Measurements from ENCODE around the gene TMEM130.
"Not testable (repeated sequence)": the region's sequence is repeated elsewhere in the genome, so short reads cannot be mapped to it uniquely, and the experiment has no call there.

The TMEM130 gene

DNA sequence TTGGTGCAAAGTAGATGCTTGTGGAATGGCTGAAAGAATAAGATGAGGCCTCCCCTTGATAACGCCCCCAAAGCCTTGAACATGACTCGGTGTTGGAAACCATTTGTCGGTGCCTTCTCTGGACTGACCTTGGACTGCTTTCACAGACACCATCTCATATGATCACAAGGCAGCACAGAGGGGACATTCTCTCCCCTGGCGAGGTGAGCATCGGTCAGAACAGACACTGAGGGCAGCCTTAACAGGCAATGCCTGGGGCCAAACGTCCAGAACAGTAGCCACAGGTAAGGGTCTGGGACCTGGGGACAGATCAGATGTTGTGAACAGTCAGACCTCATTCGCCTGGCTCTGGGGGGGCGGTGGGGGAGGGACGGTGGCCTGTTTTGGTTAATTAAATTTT, 5.7 kb upstream of the TMEM130 start:
- DNase-seq = no peak

DNA sequence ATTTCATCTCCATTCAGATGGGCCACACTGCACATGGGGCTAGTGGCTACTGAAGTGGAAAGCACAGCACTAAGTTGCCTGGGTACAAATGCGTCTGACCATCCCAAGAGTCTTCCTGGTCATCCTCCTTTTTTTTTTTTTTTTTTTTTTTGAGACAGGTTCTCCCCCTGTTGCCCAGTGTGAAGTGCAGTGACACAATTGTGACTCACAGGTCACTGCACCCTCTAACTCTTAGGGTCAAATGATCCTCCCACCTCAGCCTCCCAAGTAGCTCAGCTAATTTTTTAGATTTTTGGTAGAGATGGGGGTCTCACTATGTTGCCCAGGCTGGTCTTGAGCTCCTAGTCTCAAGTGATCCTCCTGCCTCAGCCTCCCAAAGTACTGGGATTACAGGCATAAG, 5.1 kb upstream of the TMEM130 start:
- DNase-seq = no peak

DNA sequence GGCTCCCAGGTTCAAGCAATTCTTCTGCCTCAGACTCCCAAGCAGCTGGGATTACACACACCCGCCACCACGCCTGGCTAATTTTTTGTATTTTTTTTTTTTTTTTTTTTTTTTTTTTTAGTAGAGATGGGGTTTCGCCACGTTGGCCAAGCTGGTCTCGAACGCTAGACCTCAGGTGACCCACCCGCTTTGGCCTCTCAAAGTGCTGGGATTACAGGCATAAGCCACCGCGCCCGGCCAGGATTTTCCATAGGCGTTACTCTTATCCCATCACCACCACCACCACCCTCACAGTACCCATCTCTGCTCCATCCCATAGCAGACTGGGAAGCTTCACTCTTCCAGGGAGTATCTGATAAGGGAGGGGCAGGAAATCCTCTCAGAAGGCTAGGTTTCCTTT, 3.8 kb upstream of the TMEM130 start:
- DNase-seq = not testable (repeated sequence)

DNA sequence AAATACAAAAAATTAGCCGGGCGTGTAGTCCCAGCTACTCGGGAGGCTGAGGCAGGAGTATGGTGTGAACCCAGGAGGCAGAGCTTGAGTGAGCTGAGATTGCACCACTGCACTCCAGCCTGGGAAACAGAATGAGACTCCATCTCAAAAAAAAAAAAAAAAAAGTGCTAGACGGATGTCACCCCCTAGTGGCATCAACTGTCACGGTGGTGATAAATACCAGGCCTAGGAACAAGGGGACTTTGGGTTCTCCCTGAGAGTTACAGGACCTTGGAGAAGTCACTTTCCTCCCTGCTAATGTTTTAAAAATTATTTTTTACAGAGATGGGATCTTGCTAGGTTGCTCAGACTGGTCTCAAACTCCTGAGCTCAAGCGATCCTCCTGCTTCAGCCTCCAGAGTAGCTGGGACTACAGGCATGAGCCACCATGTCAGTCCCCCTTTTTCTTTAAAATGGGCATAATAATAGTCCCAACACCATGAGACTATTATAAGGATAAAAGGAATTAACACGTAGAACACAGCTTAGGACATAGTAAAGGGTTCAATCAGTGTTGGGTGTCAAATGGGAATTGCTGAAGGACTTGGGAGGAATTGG, 2.6 kb upstream of the TMEM130 start:
- DNase-seq = no peak

GRCh38 chr7:98870807-98871491, 1.1 kb upstream of the TMEM130 start:
- no peak for DNase-seq

GRCh38 chr7:98870121-98870651, 372 bp upstream of the TMEM130 start:
- DNase-seq = peak; percentile 32

DNA sequence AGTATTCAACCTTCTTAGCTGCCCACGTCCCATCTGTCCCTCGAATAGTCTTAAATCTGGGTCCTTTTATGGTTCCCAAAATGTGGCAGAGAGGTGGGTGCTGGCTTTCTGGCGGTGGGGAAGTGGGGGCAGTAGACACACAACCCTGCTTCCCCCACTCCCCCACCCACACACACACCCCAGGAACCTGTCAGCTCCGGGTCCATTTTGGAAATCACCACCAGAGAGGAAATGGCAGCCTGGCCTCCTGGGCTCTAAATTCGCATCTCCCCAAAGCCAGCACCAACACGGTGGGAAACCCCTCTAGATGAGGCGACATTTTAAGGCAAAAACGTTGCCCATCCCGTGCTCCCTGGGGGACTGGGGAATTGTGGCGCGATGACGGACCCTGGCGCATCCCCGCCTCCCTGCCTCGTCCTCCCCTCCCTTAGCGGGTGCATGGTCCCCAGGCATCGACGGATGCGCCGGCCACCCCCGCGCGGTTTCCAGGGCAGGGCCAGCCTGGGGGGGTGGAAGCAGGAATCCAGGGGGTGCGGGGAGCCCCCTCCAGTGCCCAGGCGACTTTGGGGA, 702 bp downstream of the TMEM130 start:
- no peak for DNase-seq

- no peak for DNase-seq
Observed at GRCh38 chr7:98868450-98868849, 1.4 kb downstream of the TMEM130 start.

DNA sequence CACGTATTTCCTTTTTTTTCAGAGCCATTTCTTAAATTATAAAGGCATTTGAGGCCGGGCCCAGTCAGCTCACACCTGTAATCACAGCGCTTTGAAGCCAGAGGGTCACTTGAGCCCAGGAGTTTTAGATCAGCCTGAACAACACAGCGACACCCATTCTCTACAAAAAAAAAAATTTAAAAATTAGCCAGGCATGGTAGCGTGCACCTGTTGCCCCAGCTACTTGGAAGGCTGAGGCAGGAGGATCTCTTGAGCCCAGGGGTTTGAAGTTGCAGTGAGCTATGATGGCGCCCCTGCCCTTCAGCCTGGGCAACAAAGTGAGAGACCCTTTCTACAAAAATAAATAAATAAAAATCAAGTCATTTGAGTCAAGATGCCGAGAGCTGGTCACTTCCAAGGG, 3.0 kb downstream of the TMEM130 start:
- DNase-seq = no peak

DNA sequence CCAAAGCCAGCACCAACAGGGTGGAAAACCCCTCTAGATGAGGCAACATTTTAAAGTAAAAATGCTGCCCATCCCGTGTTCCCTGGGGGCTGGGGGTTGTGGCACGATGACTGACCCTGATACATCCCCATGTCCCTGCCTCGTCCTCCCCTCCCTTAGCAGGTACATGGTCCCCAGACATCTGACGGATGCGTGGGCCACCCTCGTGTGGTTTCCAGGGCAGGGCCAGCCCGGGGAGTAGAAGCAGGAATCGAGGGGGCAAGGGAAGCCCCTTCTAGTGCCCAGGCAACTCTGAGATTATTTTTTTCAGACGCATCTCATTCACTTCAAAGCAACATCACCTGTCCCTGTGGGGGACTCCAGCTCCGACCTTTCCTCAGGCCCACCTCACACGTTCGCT, 3.5 kb downstream of the TMEM130 start:
- no peak for DNase-seq

GRCh38 chr7:98864731-98865453, 4.9 kb downstream of the TMEM130 start:
- DNase-seq = no peak

- no peak for DNase-seq
Observed at GRCh38 chr7:98863601-98864000, 6.2 kb downstream of the TMEM130 start.

GRCh38 chr7:98862716-98863420, 6.9 kb downstream of the TMEM130 start:
- DNase-seq = no peak

- no peak for DNase-seq
Observed at GRCh38 chr7:98862203-98862602, 7.6 kb downstream of the TMEM130 start.

GRCh38 chr7:98860071-98860470, 9.7 kb downstream of the TMEM130 start:
- DNase-seq = no peak

DNA sequence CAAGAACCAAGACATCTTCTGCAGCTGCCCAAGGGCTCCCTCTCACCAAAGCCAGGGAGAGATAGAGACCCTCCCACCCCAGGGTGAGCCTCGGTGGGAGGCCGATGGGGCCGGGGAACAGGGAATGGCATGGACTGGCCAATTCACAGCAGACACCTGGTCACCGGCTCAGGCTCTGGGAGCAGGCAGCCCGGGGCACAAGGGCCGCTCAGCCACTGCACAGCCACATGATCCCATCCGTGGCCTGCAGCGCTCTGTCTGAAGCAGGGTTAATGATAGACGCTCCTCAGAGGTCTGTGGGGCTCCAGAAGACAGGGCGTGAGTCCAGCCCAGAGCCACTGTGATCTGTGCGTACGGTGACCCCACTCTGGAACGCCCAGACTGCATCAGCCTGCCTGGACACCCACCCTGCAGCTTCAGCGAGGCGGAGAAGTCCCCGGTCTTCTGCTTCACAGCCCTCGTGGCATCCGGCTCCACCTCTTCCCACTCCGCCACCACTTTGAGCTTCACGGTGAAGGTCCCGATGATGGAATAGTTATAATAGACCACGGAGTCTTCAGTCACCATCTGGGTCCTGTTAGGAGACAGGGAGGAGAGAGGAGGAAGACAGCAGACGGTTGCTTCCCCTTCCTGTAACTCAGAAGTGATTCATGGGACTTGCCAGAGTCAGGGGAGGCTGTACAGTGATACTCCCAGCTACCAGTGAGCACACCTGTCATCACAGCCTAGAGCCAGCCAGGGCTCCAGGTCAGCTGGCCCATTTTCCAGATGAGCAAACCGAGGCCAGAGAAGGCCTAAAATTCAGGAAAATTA, 14.0 kb downstream of the TMEM130 start:
- no peak for DNase-seq

DNA sequence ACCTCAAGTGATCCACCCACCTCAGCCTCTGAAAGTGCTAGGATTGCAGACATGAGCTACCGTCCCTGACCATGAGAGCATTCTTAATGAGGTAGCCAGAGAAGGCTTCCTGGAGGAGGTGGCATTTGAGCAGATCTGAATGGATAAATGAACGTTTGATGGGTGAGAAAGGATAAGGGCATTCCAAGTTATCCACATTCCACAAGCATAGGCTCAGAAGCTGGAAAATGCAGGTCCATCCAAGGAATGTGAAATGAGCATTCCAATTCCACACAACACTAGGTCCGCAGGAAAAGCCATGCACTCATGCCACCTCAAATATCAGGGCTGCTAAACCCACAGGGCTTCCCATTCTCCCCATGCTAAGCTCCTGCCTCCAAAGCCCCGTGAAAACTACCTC, 17.0 kb downstream of the TMEM130 start:
- no peak for DNase-seq

GRCh38 chr7:98848918-98849317, 20.9 kb downstream of the TMEM130 start:
- no peak for DNase-seq

GRCh38 chr7:98842552-98842951, 27.3 kb downstream of the TMEM130 start:
- not testable (repeated sequence) for DNase-seq

DNA sequence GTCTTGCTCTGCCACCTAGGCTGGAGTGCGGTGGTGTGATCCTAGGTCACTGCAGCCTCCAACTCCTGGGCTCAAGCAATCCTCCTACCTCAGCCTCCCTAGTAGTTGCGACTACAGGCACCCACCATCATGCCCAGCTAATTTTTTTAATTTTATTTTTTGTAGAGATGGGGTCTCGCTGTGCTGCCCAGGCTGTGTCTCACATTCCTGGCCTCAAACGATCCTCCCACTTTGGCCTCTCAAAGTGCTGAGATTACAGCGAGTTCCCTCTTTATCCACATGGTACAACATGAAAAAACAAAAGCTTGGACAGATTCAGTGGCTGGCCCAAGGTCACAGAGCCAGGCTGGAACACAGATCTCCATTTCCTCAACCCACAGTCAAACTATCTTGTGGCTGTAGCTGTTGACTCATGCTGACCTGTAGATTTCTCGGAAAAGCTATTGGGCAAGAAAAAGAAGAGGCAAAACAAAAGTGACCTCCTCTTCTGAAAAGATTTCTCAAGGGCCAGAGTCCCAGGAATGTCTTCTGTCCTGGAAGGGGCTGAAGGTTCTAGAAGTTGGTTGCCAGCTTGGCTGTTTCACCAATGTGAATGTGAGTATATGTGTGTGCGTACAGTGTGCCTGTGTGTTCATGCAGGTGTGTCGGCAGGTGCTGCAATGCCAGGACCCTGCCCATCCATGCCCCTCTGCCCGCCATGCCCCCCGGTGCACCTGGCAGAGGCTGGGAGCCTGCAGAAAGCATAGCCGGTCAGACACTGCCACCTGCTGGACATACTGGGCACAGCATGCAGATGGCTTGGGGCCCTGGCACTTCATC, 28.4 kb downstream of the TMEM130 start:
- peak; percentile 68 for DNase-seq

DNA sequence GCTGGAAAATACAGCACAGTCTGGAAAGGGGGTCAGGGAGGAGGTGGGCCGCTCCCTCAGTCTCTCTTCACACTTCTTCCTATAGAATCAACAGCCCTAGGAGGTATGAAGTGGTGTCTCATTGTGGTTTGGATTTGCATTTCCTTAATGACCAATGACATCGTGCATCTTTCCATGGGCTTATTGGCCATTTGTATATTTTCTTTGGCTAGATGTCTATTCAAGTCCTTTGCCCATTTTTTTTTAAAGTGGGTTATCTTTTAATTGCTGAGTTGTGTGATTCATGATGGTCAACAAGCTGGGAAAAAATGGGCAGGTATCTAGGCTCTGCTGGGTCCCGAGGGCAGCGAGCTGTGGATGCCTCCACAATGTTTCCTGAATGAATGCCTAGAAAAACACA, 29.1 kb downstream of the TMEM130 start:
- no peak for DNase-seq
